SK-N-SH (cell line): ENCODE measurements around the gene MLF2. TPM values are rescaled to one million over a fixed set of nuclear protein-coding genes. Genes with fewer than 3 reads are reported as not detected.
A peak's percentile ranks its signal among the peaks of the same experiment; 100 is the strongest.

Experiments used
- CTCF ChIA-PET: fragments of 300-600, 350-600 bp; formaldehyde crosslinking; extraction: SDS; loops from one replicate; lab custom pipeline; 2021; lab: Yijun Ruan, JAX
- POLR2A ChIA-PET: fragments of 350-600 bp; sonication (Branson Sonifier 250); formaldehyde crosslinking; extraction: SDS; loops from one replicate; lab custom pipeline; 2020; ENCODE audit warnings: antibody characterized with exemption, inconsistent platforms; lab: Yijun Ruan, JAX
- DNase-seq: peaks from one replicate; pipeline ENCODE4 v3.0.0; 2012
- H2AFZ ChIP-seq: fragments of 200-600 bp; sonication (generic); 2 replicates; pipeline ENCODE4 v1.8.1; 2016; ENCODE audit warnings: antibody characterized with exemption, mild to moderate bottlenecking, low read depth
- H3F3A ChIP-seq: fragments of 200-600 bp; sonication (generic); replicated peaks from 2 replicates; pipeline ENCODE3; 2016; ENCODE audit warnings: antibody characterized with exemption, mild to moderate bottlenecking; ENCODE audit not compliant: insufficient read depth
- H3K27ac ChIP-seq, 2 experiments: fragments of 200-500 bp in 1 of 2; fragments of 200-600 bp in 1 of 2; sonication (Bioruptor generic) in 1 of 2; sonication (generic), shearing (Covaris generic) in 1 of 2; 2 replicates each; pipeline versions ENCODE4 v1.5.1 to v1.6.1; 2014 to 2016; ENCODE audit warnings: low read depth in 2 of 2, inconsistent platforms in 1 of 2, low read length in 1 of 2, mild to moderate bottlenecking in 1 of 2, mixed read lengths in 1 of 2
- H3K27me3 ChIP-seq: fragments of 200-600 bp; sonication (generic), shearing (Covaris generic); 2 replicates; pipeline ENCODE4 v1.6.1; 2016; ENCODE audit warnings: mixed run types; ENCODE audit not compliant: insufficient read depth
- H3K36me3 ChIP-seq, 2 experiments: fragments of 200-500 bp in 1 of 2; fragments of 200-600 bp in 1 of 2; sonication (Bioruptor generic) in 1 of 2; sonication (generic) in 1 of 2; replicated peaks in 1 of 2; 2 replicates each; pipeline versions ENCODE3 to v1.5.1; 2014 to 2016; ENCODE audit warnings: low read length in 1 of 2, mild to moderate bottlenecking in 1 of 2; ENCODE audit not compliant: insufficient read depth in 2 of 2, control insufficient read depth in 1 of 2
- H3K4me1 ChIP-seq, 2 experiments: fragments of 200-500 bp in 1 of 2; fragments of 200-600 bp in 1 of 2; sonication (Bioruptor generic) in 1 of 2; sonication (generic), shearing (Covaris generic) in 1 of 2; 2 replicates each; pipeline versions ENCODE4 v1.5.1 to v1.6.1; 2014 to 2016; ENCODE audit warnings: low read depth in 1 of 2, low read length in 1 of 2, mixed run types in 1 of 2; ENCODE audit not compliant: insufficient read depth in 2 of 2, control insufficient read depth in 1 of 2
- H3K4me2 ChIP-seq: fragments of 200-600 bp; sonication (generic), shearing (Covaris generic); 2 replicates; pipeline ENCODE4 v1.6.1; 2017; ENCODE audit warnings: mixed run types
- H3K4me3 ChIP-seq, 2 experiments: fragments of 200-500 bp in 1 of 2; fragments of 200-600 bp in 1 of 2; sonication (Bioruptor generic) in 1 of 2; sonication (generic), shearing (Covaris generic) in 1 of 2; 2 replicates each; pipeline versions ENCODE4 v1.5.1 to v1.8.1; 2014 to 2016; ENCODE audit warnings: low read depth in 2 of 2, inconsistent platforms in 1 of 2, low read length in 1 of 2, mild to moderate bottlenecking in 1 of 2, mixed read lengths in 1 of 2, moderate library complexity in 1 of 2
- H3K79me2 ChIP-seq: fragments of 200-600 bp; sonication (generic); 2 replicates; pipeline ENCODE4 v1.8.1; 2017; ENCODE audit warnings: mild to moderate bottlenecking; ENCODE audit not compliant: insufficient read depth
- H3K9ac ChIP-seq: fragments of 200-600 bp; sonication (generic); 2 replicates; pipeline ENCODE4 v1.6.1; 2017; ENCODE audit warnings: mixed run types
- H3K9me2 ChIP-seq: fragments of 200-600 bp; sonication (generic); 2 replicates; pipeline ENCODE4 v1.6.1; 2017; ENCODE audit warnings: mixed run types
- H3K9me3 ChIP-seq: fragments of 200-600 bp; sonication (generic); 2 replicates; pipeline ENCODE4 v1.6.1; 2017; ENCODE audit warnings: mixed run types, mild to moderate bottlenecking, moderate library complexity
- H4K20me1 ChIP-seq: fragments of 200-600 bp; sonication (generic); 2 replicates; pipeline ENCODE4 v1.6.1; 2017; ENCODE audit warnings: mild to moderate bottlenecking, mixed run types; ENCODE audit not compliant: insufficient read depth
- CHD2 ChIP-seq: fragments of 150-350 bp; IDR thresholded peaks from 2 replicates; pipeline ENCODE4 v1.6.1; 2018; ENCODE audit warnings: low read length; ENCODE audit not compliant: partially characterized antibody
- ELF1 ChIP-seq: IDR thresholded peaks from 2 replicates; pipeline ENCODE4 v1.4.0; 2012
- EP300 ChIP-seq, 2 experiments: IDR thresholded peaks; 2 replicates each; pipeline versions ENCODE4 v1.4.0 to v1.6.1; 2012; ENCODE audit warnings: borderline replicate concordance in 1 of 2, low read depth in 1 of 2, low read length in 1 of 2
- EZH2phosphoT487 ChIP-seq: fragments of 200-600 bp; sonication (generic); IDR thresholded peaks from 2 replicates; pipeline ENCODE4 v1.6.1; 2017; ENCODE audit warnings: low read depth, mixed run types, mild to moderate bottlenecking, antibody characterized with exemption, moderate library complexity, borderline replicate concordance
- FOSL2 ChIP-seq: IDR thresholded peaks from 2 replicates; pipeline ENCODE4 v1.4.0; 2012; ENCODE audit warnings: low read depth, mild to moderate bottlenecking, moderate library complexity, borderline replicate concordance
- FOXJ3 ChIP-seq: sonication (generic); formaldehyde crosslinking; IDR thresholded peaks from 2 replicates; pipeline ENCODE4 v1.5.1; 2020; ENCODE audit warnings: mild to moderate bottlenecking, missing genetic modification reagents
- GABPA ChIP-seq: IDR thresholded peaks from 2 replicates; pipeline ENCODE4 v1.4.0; 2012; ENCODE audit warnings: low read depth, mild to moderate bottlenecking
- GATA2 ChIP-seq: sonication (generic); formaldehyde crosslinking; IDR thresholded peaks from 2 replicates; pipeline ENCODE4 v1.5.0; 2020; ENCODE audit warnings: mild to moderate bottlenecking, missing genetic modification reagents
- JUND ChIP-seq: IDR thresholded peaks from 2 replicates; pipeline ENCODE4 v1.4.0; 2012
- MEF2A ChIP-seq: IDR thresholded peaks from 2 replicates; pipeline ENCODE4 v1.4.0; 2012; ENCODE audit warnings: low read depth, borderline replicate concordance
- NFIC ChIP-seq: IDR thresholded peaks from 2 replicates; pipeline ENCODE4 v1.4.0; 2012; ENCODE audit warnings: borderline replicate concordance
- NRF1 ChIP-seq: IDR thresholded peaks from 2 replicates; pipeline ENCODE4 v1.6.1; 2012; ENCODE audit warnings: low read depth, mild to moderate bottlenecking, low read length
- REST ChIP-seq: IDR thresholded peaks from 2 replicates; pipeline ENCODE4 v1.6.1; 2012; ENCODE audit warnings: mild to moderate bottlenecking, low read depth, low read length, moderate library complexity
- RXRA ChIP-seq: IDR thresholded peaks from 2 replicates; pipeline ENCODE4 v1.4.0; 2012; ENCODE audit warnings: low read depth, mild to moderate bottlenecking, borderline replicate concordance
- SIN3A ChIP-seq: IDR thresholded peaks from 2 replicates; pipeline ENCODE4 v1.6.1; 2012; ENCODE audit warnings: low read depth, mild to moderate bottlenecking, low read length, moderate library complexity, borderline replicate concordance
- TAF1 ChIP-seq: IDR thresholded peaks from 2 replicates; pipeline ENCODE4 v1.6.1; 2012; ENCODE audit warnings: low read depth, mild to moderate bottlenecking, low read length, moderate library complexity, borderline replicate concordance
- TCF12 ChIP-seq: IDR thresholded peaks from 2 replicates; pipeline ENCODE4 v1.4.0; 2012
- ZBTB33 ChIP-seq: IDR thresholded peaks from 2 replicates; pipeline ENCODE4 v1.4.0; 2012; ENCODE audit warnings: low read depth, borderline replicate concordance
- WGBS: methylation state at CpG from one replicate; pipeline ENCODE4 v1.1.6; 2017; ENCODE audit warnings: low lambda C conversion rate; 5-methylcytosine and 5-hydroxymethylcytosine counted together
- polyA plus RNA-seq, 3 experiments: library from polyadenylated mRNA; depleted of rRNA; stranded (reverse); fragments of >200 nt; gene quantifications; 2 replicates each; pipeline ENCODE4 v1.2.3, GENCODE V29; 2012

MLF2 gene
- polyA plus RNA-seq, 1 of the 3 experiments (the other 2 are of a cell fraction) = 535 TPM

- Histone ChIP-seq H3K9ac (peak overlapping the region; percentile 98), H3K36me3 (peaks cover 38 to 49% of the 10 kb centered on the region in 2 experiments)
- CTCF ChIA-PET = interaction anchor here (0.7 to 12.7 kb wide), 19 partner anchors 9 to 117 kb away, joined by 3 to 343 read pairs (median 20); partner anchors contain the start of genes CDCA3, COPS7A, GPR162 and LAG3
These were observed 1.2 kb downstream of the MLF2 start for GRCh38 chr12:6751767-6752166.

GRCh38 chr12:6750506-6750905, 2.4 kb downstream of the MLF2 start:
- DNase-seq = no peak
- POLR2A ChIA-PET = no interaction called here
- Histone ChIP-seq H2AFZ (no peak overlapping the region), H3K27ac (no peak overlapping the region), H3F3A (peaks cover 20% of the 10 kb centered on the region)
- no peak for TF ChIP-seq ZBTB33
- no peak for TF ChIP-seq TCF12
- TF ChIP-seq FOSL2 = no peak
- no peak for TF ChIP-seq REST
- no peak for TF ChIP-seq ELF1
- TF ChIP-seq RXRA = no peak
- no peak for TF ChIP-seq TAF1
- no peak for TF ChIP-seq FOXJ3 (CRISPR knock-in tag)
- TF ChIP-seq JUND = no peak
- TF ChIP-seq EP300 (IDR thresholded peaks at IDR 0.05; ENCODE audit: borderline replicate concordance in 1 of 2, low read depth in 1 of 2, low read length in 1 of 2) = no peak
- no peak for TF ChIP-seq MEF2A
- TF ChIP-seq SIN3A = no peak
- TF ChIP-seq GABPA = no peak
- TF ChIP-seq EZH2phosphoT487 = no peak
- no peak for TF ChIP-seq GATA2 (CRISPR knock-in tag)
- TF ChIP-seq CHD2 = no peak
- TF ChIP-seq NRF1 = no peak
- TF ChIP-seq, all 33 proteins: peak for 0
- Histone ChIP-seq H4K20me1 (peaks cover 12% of the 10 kb centered on the region), H3K36me3 (peaks cover 43 to 52% of the 10 kb centered on the region in 2 experiments), H3K27me3 (no peaks in the 10 kb centered on the region), H3K9me3 (no peaks in the 10 kb centered on the region), H3K4me2 (0 out of 2 replicates have a peak overlapping the region, but pooled peaks have one; percentile 86), H3K4me1 (peaks cover 14 to 18% of the 10 kb centered on the region in 2 experiments), H3K4me3 (no peak overlapping the region), H3K79me2 (peaks cover 34% of the 10 kb centered on the region), H3K9ac (no peak overlapping the region), H3K9me2 (no peaks in the 10 kb centered on the region)
- whole genome bisulfite sequencing = 90% methylated on average over 4 of the region's 4 CpGs
- CTCF ChIA-PET = interaction anchor here (4.7 to 12.7 kb wide), 4 partner anchors 16 to 84 kb away, joined by 59 to 343 read pairs (median 163); partner anchors contain the start of genes GPR162, LAG3, P3H3 and PTMS

More at GRCh38 chr12:6751767-6752166, 1.2 kb downstream of the MLF2 start:
- Histone ChIP-seq H3K27ac (peak overlapping the region; percentile 97 to 98; a peak in 2 of 4 replicates), H3K4me2 (peak overlapping the region; percentile 86), H2AFZ (no peak overlapping the region), H3K27me3 (no peaks in the 10 kb centered on the region), H3K4me3 (peak overlapping the region; percentile 84 to 91), H3F3A (peaks cover 16% of the 10 kb centered on the region), H3K4me1 (peaks cover 14 to 18% of the 10 kb centered on the region in 2 experiments), H3K79me2 (peaks cover 34% of the 10 kb centered on the region), H4K20me1 (peaks cover 12% of the 10 kb centered on the region), H3K9me2 (no peaks in the 10 kb centered on the region), H3K9me3 (no peaks in the 10 kb centered on the region)
- DNase-seq = no peak
- TF ChIP-seq NFIC = no peak
- POLR2A ChIA-PET = interaction anchor here (1.9 to 4.8 kb wide), 10 partner anchors 16 to 139 kb away, joined by 5 to 89 read pairs (median 14); partner anchors contain the start of genes COPS7A, P3H3, PTMS and SPSB2
- WGBS = 86% methylated on average over 7 of the region's 7 CpGs
